HG03097 (cell line): ENCODE data around the gene PTPRN2.
"Not testable (repeated sequence)": the region's sequence is repeated elsewhere in the genome, so short reads cannot be mapped to it uniquely, and the experiment has no call there.

ENCODE experiments used
- ATAC-seq: cut with Tn5 transposase; IDR thresholded peaks from one replicate; pipeline ENCODE4 v1.9.1; 2021; ENCODE audit not compliant: unreplicated experiment, low FRiP score

The PTPRN2 gene

GRCh38 chr7:157737151-157738065 lies 850.2 kb downstream of the PTPRN2 start:
- no peak for ATAC-seq

- ATAC-seq, result no peak
These were observed 851.3 kb downstream of the PTPRN2 start for GRCh38 chr7:157736341-157736740.

GRCh38 chr7:157735826-157736225 lies 851.8 kb downstream of the PTPRN2 start:
- no peak for ATAC-seq

GRCh38 chr7:157734676-157735640 lies 852.7 kb downstream of the PTPRN2 start:
- no peak for ATAC-seq

- not testable (repeated sequence) for ATAC-seq
These were observed 853.7 kb downstream of the PTPRN2 start for GRCh38 chr7:157733760-157734395.

DNA sequence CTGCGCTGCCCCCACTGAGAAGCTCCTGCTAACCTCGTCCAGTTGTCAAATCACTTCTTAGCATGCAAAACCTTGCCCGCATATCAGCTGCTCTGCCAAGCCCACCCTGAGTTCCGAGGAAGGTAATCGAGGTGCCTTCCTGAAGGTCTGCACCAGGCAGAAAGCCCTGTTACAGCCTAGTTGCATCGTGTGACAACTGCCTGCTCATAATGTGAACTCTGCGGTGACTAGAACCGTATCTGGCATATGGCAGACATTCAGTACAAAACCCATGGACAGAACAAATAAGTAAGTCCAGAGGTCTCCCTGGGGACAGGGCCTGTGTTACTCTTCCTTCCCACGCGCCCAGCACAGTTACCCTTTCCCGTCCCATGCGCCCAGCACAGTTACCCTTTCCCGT lies 856.5 kb downstream of the PTPRN2 start:
- no peak for ATAC-seq

GRCh38 chr7:157730614-157731013 lies 857.0 kb downstream of the PTPRN2 start:
- no peak for ATAC-seq

GRCh38 chr7:157729566-157729965 lies 858.1 kb downstream of the PTPRN2 start:
- no peak for ATAC-seq

- no peak for ATAC-seq
These were observed 859.5 kb downstream of the PTPRN2 start for GRCh38 chr7:157727964-157728615.

- ATAC-seq, result no peak
These were observed 860.9 kb downstream of the PTPRN2 start for GRCh38 chr7:157726764-157727163.

DNA sequence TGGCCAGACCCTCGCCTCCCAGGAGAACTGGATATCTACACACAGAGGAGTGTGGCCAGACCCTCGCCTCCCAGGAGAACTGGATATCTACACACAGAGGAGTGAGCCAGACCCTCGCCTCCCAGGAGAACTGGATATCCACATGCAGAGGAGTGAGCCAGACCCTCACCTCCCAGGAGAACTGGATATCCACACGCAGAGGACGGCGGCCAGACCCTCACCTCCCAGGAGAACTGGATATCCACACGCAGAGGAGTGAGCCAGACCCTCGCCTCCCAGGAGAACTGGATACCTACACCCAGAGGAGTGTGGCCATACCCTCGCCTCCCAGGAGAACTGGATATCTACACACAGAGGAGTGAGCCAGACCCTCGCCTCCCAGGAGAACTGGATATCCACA lies 862.3 kb downstream of the PTPRN2 start:
- not testable (repeated sequence) for ATAC-seq

- ATAC-seq, result no peak
These were observed 864.4 kb downstream of the PTPRN2 start for GRCh38 chr7:157723205-157723604.

GRCh38 chr7:157722137-157723060 lies 865.2 kb downstream of the PTPRN2 start:
- no peak for ATAC-seq

DNA sequence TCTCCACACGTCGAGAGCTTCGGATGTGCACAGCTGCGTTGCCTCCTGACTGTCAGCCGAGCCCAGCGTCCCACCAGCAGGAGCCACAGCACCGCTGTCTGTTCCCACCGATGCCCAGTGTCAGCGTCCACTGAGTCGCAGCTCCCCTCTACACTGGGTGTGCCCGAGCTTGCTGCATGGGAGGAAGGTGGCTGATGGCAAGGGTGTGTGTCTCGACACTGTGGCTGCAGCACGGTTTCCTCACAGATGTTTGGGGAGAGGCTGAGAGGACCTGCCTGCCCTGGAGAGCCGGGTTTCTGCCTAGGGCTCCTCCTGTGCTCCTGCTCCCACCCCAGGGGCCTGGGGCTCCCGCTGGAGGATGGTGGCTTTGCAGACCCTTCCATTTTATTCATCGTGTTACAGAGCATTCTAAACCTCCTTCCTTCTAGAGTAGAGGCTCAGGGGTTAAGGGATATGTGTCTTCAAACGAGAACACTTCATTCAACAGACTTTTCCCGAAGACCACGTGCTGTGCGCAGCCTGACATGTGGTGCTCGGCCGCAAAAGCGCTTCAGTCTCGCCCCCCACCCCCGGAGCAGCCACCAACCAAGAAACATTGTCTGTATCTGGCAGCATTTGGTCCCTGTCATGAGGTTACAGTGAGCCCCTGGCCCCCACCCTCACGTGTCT lies 866.0 kb downstream of the PTPRN2 start:
- ATAC-seq, result no peak

DNA sequence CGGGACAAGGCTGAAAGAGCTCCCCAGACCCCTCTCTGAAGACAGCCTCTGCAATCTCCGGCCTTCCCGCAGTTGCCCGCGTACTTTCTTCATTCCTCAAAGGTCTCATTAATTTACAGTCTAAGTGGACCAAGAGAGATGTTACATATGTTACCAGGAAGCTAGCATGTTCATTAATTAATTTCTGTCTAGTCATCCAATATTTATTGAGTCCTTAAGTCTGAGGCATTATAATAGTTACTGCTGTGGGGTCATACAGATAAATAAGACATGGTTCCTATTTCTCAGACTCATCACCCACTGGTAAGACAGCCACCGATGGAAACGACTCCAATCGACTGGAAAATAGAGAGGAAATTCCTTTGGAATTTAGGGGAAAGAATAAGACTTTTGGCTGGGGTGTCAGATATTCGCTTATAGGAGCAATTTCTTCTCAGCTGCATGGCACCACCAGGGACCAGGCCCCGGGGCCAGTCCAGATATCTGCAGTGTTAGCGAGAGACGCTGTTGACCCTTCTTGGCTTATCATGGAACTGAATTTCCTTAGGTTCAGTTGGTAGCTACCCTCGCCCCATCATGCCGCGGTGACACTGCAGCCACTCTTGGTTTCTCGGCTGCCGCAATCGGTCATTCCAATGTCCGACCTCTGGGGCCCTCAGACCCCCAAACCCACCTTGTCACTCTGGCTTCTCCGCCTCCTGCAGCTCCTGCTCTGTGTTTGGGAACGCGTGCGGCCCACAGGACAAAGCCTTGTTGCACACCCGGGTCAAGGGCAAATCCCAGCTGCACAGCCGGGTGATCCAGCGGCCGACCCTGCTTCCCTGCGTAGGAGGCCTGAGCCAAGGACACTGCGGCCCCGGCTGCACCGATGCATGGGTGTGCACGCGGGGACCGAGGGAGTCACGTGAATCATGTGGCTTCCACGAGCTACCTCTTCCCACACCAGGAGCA lies 867.6 kb downstream of the PTPRN2 start:
- ATAC-seq, result no peak

DNA sequence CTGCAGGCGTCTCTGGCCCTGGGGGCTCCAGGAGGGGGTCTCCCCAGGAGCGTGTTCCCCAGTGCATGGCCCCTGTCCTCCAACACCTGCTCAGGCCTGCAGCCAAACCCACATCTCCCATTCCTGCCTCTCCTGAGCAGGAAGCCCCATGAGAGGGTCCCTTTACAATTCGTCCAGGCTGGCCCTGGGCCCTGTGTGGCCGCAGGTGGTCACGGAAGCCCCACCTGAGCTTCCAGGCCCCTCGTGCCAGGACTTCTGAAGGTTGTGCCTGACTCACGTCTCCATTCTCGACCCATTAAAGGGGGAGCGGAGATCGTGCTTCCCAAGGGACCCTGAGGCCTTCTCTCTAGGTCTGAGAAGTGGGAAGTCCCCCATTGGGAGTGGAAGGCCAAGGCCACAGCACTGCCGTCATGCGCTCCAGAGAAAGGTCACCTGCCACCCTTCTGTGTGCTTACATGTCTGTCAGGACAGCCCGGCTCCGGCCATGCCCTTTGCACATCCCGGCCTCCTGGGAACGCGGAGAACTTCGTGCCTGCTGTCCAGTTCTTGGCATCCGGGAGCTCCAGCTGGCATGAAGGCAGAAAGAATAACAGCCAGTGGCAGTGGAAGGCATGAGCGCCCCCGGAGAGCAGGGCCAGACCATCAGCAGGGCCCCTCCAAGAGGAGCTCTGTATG lies 868.5 kb downstream of the PTPRN2 start:
- no peak for ATAC-seq
